HFF-Myc (cell line): Measurements from ENCODE around the gene ALDH1L1.

Experiments
- DNase-seq: peaks from one replicate; pipeline ENCODE4 v3.0.0-alpha.2; 2011; ENCODE audit warnings: low read depth; ENCODE audit errors: extremely low read depth
- H3K4me3 ChIP-seq: replicated peaks from 2 replicates; pipeline ENCODE4 v1.5.1; 2011; ENCODE audit warnings: low read depth, mild to moderate bottlenecking, control low read depth, low read length
- CTCF ChIP-seq: IDR thresholded peaks from 2 replicates; pipeline ENCODE4 v1.5.1; 2012; ENCODE audit warnings: mild to moderate bottlenecking, low read depth, low read length, control low read depth; ENCODE audit errors: missing control alignments

Gene ALDH1L1

GRCh38 chr3:126130981-126131745 is 49.2 kb downstream of the ALDH1L1 start:
- TF ChIP-seq CTCF, result no peak
- H3K4me3 ChIP-seq, result no peak overlapping the region
- no peak for DNase-seq

GRCh38 chr3:126130081-126130855 is 50.1 kb downstream of the ALDH1L1 start:
- TF ChIP-seq CTCF, result no peak
- no peak overlapping the region for H3K4me3 ChIP-seq
- DNase-seq, result no peak

GRCh38 chr3:126129398-126129891 is 50.9 kb downstream of the ALDH1L1 start:
- no peak for TF ChIP-seq CTCF
- DNase-seq, result no peak

GRCh38 chr3:126128504-126129397 is 51.6 kb downstream of the ALDH1L1 start:
- no peak for DNase-seq
- no peak overlapping the region for H3K4me3 ChIP-seq
- no peak for TF ChIP-seq CTCF

More at GRCh38 chr3:126129398-126129891, 50.9 kb downstream of the ALDH1L1 start:
- no peak overlapping the region for H3K4me3 ChIP-seq

- TF ChIP-seq CTCF, result no peak
- no peak for DNase-seq
- H3K4me3 ChIP-seq, result no peak overlapping the region
Measured at GRCh38 chr3:126127904-126128303, 52.5 kb downstream of the ALDH1L1 start.

- DNase-seq, result no peak
- no peak overlapping the region for H3K4me3 ChIP-seq
- no peak for TF ChIP-seq CTCF
Measured at GRCh38 chr3:126127452-126127851, 52.9 kb downstream of the ALDH1L1 start.
